Activated T-cell treated with anti-CD3 and anti-CD28 coated beads for 1 hour (primary cell): ENCODE measurements around the gene KLRG1.

Experiments used
- DNase-seq: peaks from one replicate; pipeline ENCODE4 v3.0.0-alpha.2; 2020; ENCODE audit warnings: low read depth

KLRG1 gene

DNA sequence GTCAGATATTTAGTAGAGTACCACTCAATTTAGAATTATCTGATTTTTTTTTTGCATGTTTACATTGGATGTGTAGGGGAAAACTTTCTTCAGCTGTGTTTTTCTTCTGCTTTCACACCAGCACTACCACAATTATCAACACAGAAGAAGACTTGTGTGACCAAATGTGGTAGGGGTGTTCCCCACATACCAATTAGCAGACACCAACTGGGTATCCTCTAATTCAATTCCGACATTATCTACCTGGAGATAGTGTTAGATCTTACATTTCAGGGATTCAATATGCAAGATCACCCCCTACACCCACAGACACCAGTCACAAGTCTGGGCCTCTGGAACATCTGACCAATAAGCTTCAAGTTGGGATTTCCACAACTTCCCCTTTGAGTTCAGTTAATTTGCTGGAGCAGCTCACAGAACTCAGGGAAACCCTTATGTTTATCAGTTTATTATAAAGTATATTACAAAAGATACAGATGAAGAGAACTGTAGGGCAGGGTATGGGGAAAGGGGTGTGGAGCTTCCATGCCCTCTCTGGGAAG is 4.1 kb upstream of the KLRG1 start:
- no peak for DNase-seq

GRCh38 chr12:8987163-8987562 is 2.2 kb upstream of the KLRG1 start:
- DNase-seq = no peak

GRCh38 chr12:8987685-8988084 is 1.7 kb upstream of the KLRG1 start:
- DNase-seq = no peak

DNA sequence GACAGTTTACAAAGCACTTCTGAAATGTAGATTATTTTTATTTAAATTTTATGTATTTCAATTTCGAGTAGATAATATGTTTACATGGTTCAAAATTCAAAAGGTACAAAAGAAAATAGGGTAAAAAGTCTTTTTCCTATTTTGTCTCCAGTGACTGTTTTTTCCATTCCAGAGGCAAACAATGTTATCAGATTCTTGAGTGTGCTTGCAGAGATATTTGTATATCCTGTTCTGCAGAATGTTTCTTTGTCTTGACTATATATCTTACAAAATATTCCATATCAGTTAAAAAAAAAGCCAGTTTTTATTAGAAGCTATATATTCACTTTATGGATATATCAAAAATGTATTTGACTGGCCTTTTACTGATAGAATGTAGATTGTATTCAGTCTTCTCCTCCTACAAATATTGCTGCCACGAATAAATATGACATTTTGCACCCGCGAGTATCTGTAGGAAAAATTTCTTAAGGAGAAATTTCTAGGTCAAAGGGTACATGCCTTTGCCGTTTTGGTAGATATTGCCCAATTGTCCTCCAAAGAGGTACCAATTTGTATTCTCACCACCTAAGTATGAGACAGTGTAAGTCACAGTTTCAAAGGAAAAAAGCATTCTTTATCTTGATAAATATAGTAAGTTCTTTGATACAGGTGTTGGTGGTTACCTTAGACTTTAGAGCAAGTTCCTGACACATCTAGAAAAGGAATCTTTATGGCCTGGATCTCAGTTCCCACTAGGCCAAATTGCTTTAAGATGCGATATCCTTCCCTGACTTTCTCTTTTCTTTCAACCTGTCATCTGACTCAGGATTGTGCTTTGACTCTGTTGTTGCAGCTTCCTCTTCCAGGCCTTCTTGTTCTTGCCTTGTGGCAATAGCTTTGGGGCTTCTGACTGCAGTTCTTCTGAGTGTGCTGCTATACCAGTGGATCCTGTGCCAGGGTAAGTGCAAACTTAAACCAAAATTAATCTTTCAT is 2.3 kb downstream of the KLRG1 start:
- no peak for DNase-seq

- no peak for DNase-seq
Observed at GRCh38 chr12:8993827-8994226, 4.5 kb downstream of the KLRG1 start.

GRCh38 chr12:8995021-8995775 is 5.9 kb downstream of the KLRG1 start:
- no peak for DNase-seq

DNA sequence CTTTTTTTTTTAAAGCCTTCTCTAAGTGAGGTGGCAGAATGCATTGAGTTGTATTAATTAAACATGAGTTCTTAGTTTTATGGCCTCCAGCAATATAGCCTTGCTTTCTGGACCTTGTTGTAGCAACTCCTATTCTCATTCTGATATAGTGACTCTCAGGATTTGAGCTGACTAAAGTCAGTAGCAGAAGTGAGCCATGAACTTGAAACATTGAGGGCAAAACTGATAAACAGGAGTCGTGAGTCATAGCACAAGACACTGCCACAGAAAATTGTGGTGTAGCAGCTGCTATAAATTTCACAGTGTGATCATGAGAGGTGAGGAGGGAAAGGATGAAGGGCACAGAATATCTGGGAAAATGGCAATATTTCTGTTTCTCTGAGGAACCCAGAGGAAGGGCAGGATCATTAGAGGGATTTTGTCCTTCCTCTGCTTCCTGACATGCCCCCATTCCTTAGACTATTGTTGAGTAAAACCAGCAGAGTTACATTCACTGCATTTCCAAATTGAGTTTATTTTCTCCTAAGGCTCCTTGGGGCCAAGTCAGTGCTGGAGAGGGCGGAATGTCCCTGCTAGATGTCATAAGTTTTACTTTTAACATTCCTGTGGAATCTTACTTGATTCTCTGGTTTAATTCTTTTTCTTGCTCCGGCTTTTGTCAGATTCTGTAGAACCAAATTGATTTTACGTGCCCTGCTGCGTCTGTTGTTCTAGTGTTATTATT is 7.5 kb downstream of the KLRG1 start:
- no peak for DNase-seq

DNA sequence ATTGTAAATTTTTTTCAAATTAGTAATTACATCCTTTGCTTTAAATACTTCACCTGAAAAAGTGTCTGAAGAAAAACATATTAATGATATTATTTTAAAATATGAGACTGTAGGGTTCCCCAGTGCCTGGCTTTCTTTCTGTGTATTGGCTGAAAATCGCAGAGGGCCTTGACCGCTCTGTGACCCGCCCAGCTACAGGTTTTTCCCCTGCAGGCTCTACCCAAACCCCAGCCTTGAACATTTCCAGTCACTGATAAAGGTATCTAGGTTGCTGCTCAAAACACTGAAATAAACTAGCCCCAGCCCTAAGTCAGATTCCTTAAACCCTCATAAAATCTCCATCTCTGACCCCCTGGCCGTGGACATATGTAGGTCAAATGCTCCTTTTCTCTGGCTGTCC is 11.9 kb downstream of the KLRG1 start:
- DNase-seq = no peak

- no peak for DNase-seq
Observed at GRCh38 chr12:9002335-9002734, 13.0 kb downstream of the KLRG1 start.

DNA sequence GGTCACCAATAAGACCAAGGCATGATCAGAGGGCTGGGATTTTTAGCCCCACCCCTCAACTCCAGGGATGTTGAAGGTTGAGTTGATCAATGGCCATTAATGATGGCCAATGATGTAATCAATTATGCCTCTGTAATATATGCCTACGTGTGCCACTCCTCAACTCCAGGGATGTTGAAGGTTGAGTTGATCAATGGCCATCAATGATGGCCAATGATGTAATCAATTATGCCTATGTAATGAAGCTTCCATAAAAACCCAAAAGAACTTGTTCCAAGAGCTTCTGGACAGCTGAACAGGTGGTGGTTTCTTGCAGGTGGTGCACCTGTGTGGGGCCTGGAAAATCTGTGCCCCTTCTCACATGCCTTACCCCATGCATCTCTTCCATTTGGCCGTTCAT is 33.2 kb downstream of the KLRG1 start:
- no peak for DNase-seq

GRCh38 chr12:9024512-9024911 is 35.2 kb downstream of the KLRG1 start:
- DNase-seq = no peak

DNA sequence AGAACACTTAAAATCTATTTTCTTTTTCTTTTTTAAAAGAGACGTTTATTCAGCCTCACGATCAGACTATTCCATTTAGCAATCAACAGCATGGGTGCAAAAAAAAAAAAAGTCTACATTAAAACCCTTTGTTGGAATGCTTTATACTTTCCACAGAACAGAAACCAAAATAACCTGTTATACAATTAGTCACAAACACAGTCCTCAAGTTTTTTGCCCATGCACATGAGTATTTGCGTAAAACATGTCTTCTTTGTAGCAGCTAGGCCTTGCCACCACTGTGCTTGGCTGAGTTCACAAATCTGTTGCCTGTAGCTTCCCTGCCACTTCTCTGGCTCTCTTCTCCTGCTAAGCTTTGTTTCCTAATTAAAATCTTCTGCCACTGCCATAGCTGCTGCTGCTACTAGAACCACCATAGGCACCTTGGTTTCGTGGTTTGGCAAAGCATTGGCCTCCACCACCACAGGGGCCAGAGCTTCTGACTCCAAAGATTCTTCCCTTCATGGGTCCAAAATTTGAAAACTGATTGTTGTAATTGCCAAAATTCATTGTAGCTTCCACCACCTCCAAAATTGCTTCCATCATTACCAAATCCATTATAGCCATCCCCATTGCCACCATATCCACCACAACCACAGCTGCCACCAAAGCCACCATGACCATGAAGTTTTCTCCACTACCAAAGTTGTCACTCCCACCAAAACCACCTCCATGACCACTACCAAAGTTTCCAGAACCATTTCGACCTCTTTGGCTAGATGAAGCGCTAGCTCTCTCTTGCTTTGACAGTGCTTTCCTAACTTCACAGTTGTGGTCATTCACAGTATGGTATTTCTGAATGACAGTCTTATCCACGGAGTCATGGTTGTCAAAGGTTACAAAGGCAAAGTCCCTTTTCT is 38.1 kb downstream of the KLRG1 start:
- DNase-seq = no peak

- no peak for DNase-seq
Observed at GRCh38 chr12:9030776-9031175, 41.4 kb downstream of the KLRG1 start.

- DNase-seq = no peak
Observed at GRCh38 chr12:9032202-9032964, 43.0 kb downstream of the KLRG1 start.

DNA sequence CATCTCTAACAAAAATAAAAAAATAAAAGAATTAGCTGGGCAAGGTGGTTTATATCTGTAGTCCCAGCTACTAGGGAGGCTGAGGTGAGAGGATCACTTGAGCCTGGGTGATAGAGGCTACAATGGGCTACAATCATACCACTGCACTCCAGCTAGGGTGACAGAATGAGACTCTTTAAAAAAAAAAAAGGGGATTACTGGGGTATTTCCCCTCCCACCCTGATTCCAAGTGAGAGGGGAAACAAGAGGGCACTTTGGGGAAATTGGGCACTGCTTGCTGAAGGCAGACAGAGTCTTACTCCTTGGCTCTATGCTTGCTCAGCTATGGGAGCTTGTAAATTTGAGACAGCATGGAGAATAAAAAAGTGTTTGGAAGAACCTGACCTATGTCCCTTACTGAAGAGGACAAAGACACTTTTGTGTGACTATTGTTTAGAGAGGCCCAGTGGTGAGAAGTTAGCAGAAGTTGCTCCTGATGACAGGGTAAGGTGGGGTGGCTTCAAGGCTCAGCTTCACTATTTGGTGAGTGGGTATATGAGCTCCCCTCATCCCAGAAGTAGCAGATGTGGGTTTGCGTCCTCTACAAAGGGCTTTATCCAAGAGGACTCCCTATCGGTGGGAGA is 44.0 kb downstream of the KLRG1 start:
- DNase-seq = no peak

GRCh38 chr12:9034095-9034494 is 44.7 kb downstream of the KLRG1 start:
- DNase-seq = no peak

DNA sequence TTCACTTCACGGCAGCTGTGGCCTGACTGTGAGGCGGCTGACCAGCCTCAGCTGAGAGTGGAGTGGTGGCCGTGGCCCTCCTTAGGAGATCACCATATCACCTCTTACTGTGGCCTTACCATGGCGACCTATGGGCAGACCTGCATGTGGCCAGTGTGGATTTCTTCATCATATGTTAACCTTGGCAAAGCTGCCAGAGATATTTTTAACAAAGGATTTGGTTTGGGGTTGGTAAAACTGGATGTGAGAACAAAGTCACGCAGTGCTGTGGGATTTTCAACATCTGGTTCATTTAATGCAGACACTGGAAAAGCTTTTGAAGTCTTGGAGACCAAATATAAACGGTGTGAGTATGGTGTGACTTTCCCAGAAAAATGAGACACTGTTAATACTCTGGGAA is 46.9 kb downstream of the KLRG1 start:
- DNase-seq = no peak

- DNase-seq = no peak
Observed at GRCh38 chr12:9037431-9037830, 48.1 kb downstream of the KLRG1 start.

DNA sequence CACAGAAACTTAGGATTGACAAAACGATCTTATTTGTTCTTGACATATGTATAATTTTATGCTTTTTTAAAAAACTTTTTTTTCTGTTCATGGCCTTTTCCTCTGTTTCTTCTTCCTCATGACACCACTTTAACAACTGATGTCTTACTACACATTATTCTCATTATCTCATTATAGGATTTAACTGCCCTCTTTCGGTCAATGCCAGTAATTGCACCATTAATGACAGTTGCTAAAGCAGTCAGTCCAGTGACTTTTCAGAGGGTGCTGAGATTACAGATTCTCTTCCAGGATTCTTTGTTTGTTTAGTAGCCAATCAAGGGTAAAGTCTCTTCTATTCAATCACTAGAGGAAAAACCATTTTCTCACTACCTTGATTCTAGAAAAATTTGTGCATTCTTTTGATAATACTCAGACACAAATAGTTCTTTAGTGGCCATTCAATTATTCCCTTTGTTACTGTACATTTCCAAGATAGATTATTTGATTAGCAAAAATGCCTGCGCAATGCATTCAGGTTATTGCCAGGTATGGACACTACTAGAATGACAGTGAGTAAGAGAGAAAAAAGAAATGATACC is 50.1 kb downstream of the KLRG1 start:
- no peak for DNase-seq
